GM12878 (cell line): Measurements from ENCODE around the gene FGF1. TPM values are rescaled to one million over a fixed set of nuclear protein-coding genes. Genes with fewer than 3 reads are reported as not detected.

ENCODE experiments used
- ATAC-seq: fragments of 200-7000 bp; cut with Tn5 transposase; 3 replicates; pipeline ENCODE4 v1.9.1; 2020; ENCODE audit warnings: mild to moderate bottlenecking, moderate library complexity
- BruUV-seq: library from RNA; stranded (reverse); fragments of 400-500 nt; replicated peaks from 2 replicates; lab custom pipeline; 2021; lab: Mats Ljungman, UMichigan
- CTCF ChIA-PET: fragments of 300-600 bp; sonication (Branson Sonifier 250); formaldehyde crosslinking; extraction: SDS; loops from one replicate; lab custom pipeline; 2021; ENCODE audit warnings: inconsistent platforms; lab: Yijun Ruan, JAX
- POLR2A ChIA-PET: fragments of 350-600 bp; formaldehyde crosslinking; extraction: SDS; loops from one replicate; lab custom pipeline; 2021; ENCODE audit warnings: inconsistent platforms; lab: Charles Lee
- RAD21 ChIA-PET: fragments of 300-600 bp; sonication (Branson Sonifier 250); formaldehyde crosslinking; loops from one replicate; lab custom pipeline; 2023; ENCODE audit warnings: antibody characterized with exemption; ENCODE audit not compliant: unreplicated experiment; lab: Charles Lee
- SMC1A ChIA-PET: fragments of 300-600 bp; sonication (Branson Sonifier 250); formaldehyde crosslinking; loops from one replicate; lab custom pipeline; 2023; ENCODE audit not compliant: unreplicated experiment, uncharacterized antibody; lab: Charles Lee
- DNase-seq: peaks from one replicate; pipeline ENCODE4 v3.0.0-alpha.2; 2011; ENCODE audit warnings: low read depth, low spot score
- FAIRE-seq: peaks from 3 replicates; lab custom pipeline; 2011; peaks lifted over from hg19 to GRCh38; lab: Jason Lieb, UNC
- H2AFZ ChIP-seq: 2 replicates; pipeline ENCODE4 v1.6.0; 2011; ENCODE audit warnings: low read depth, low read length, control low read depth; ENCODE audit not compliant: control insufficient read depth
- H3K27ac ChIP-seq: 2 replicates; pipeline ENCODE4 v1.5.1; 2011; ENCODE audit warnings: control low read depth; ENCODE audit not compliant: control insufficient read depth, insufficient read depth
- H3K27me3 ChIP-seq, 2 experiments: replicated peaks in 1 of 2; 2 replicates each; pipeline versions ENCODE4 v1.6.0 to v1.6.1; 2011; ENCODE audit warnings: low read length in 1 of 2; ENCODE audit not compliant: control insufficient read depth in 2 of 2, insufficient read depth in 2 of 2
- H3K36me3 ChIP-seq, 2 experiments: 2 replicates each; pipeline ENCODE4 v1.5.1; 2011; ENCODE audit warnings: low read length in 1 of 2; ENCODE audit not compliant: control insufficient read depth in 2 of 2, insufficient read depth in 2 of 2
- H3K4me1 ChIP-seq: 2 replicates; pipeline ENCODE4 v1.6.1; 2011; ENCODE audit warnings: mild to moderate bottlenecking, low read length, moderate library complexity, mixed read lengths; ENCODE audit not compliant: control insufficient read depth, insufficient read depth
- H3K4me2 ChIP-seq: 2 replicates; pipeline ENCODE4 v1.6.0; 2011; ENCODE audit warnings: control low read depth; ENCODE audit not compliant: control insufficient read depth, insufficient read depth
- H3K4me3 ChIP-seq: fragments of 200-600 bp; sonication (generic); 2 replicates; pipeline ENCODE4 v1.5.1; 2016
- H3K79me2 ChIP-seq: 2 replicates; pipeline ENCODE4 v1.6.0; 2011; ENCODE audit warnings: low read length; ENCODE audit not compliant: control insufficient read depth, insufficient read depth
- H3K9ac ChIP-seq: 2 replicates; pipeline ENCODE4 v1.8.0; 2011; ENCODE audit warnings: low read length, control low read depth, mixed read lengths; ENCODE audit not compliant: control insufficient read depth, insufficient read depth
- H3K9me3 ChIP-seq: replicated peaks from 3 replicates; pipeline ENCODE4 v1.5.1; 2011; ENCODE audit warnings: mild to moderate bottlenecking, low read length; ENCODE audit not compliant: control insufficient read depth, insufficient read depth
- H4K20me1 ChIP-seq: 2 replicates; pipeline ENCODE4 v1.6.0; 2011; ENCODE audit not compliant: control insufficient read depth, insufficient read depth
- CBX3 ChIP-seq: fragments of 200-600 bp; sonication (generic); IDR thresholded peaks from 2 replicates; pipeline ENCODE4 v1.6.1; 2016; ENCODE audit warnings: low read depth, borderline replicate concordance
- CBX5 ChIP-seq: sonication (generic); IDR thresholded peaks from 2 replicates; pipeline ENCODE4 v1.6.1; 2016; ENCODE audit warnings: low read depth, moderate library complexity, mild to moderate bottlenecking, inconsistent platforms
- CHD1 ChIP-seq: IDR thresholded peaks from 2 replicates; pipeline ENCODE4 v1.6.1; 2012; ENCODE audit warnings: low read depth, low read length, improper control_type of control experiment
- CREB1 ChIP-seq: IDR thresholded peaks from 2 replicates; pipeline ENCODE4 v1.6.1; 2012; ENCODE audit warnings: low read depth, mild to moderate bottlenecking, inconsistent platforms
- FOXK2 ChIP-seq: fragments of 450-650 bp; IDR thresholded peaks from 2 replicates; pipeline ENCODE4 v1.6.1; 2017; ENCODE audit warnings: mild to moderate bottlenecking, moderate library complexity
- GABPA ChIP-seq: IDR thresholded peaks from 2 replicates; pipeline ENCODE4 v1.6.1; 2014; ENCODE audit warnings: antibody characterized with exemption, low read depth, mild to moderate bottlenecking, inconsistent platforms
- IRF4 ChIP-seq: IDR thresholded peaks from 2 replicates; pipeline ENCODE4 v1.6.1; 2011; ENCODE audit warnings: low read depth, low read length
- JUNB ChIP-seq: IDR thresholded peaks from 2 replicates; pipeline ENCODE4 v1.6.1; 2016; ENCODE audit warnings: antibody characterized with exemption, mild to moderate bottlenecking
- LARP7 ChIP-seq: fragments of 450-650 bp; IDR thresholded peaks from 2 replicates; pipeline ENCODE4 v1.6.1; 2017; ENCODE audit warnings: mild to moderate bottlenecking
- PML ChIP-seq: IDR thresholded peaks from 2 replicates; pipeline ENCODE4 v1.6.1; 2012; ENCODE audit warnings: low read length, inconsistent platforms
- POLR2AphosphoS5 ChIP-seq: IDR thresholded peaks from 2 replicates; pipeline ENCODE4 v1.6.1; 2011; ENCODE audit warnings: mild to moderate bottlenecking, low read length, inconsistent platforms
- RB1 ChIP-seq: fragments of 450-650 bp; formaldehyde crosslinking; IDR thresholded peaks from 2 replicates; pipeline ENCODE4 v1.6.1; 2017; ENCODE audit warnings: mild to moderate bottlenecking, borderline replicate concordance
- TAF1 ChIP-seq: IDR thresholded peaks from 2 replicates; pipeline ENCODE4 v1.6.1; 2011; ENCODE audit warnings: mild to moderate bottlenecking, low read depth, low read length, borderline replicate concordance
- ZNF24 ChIP-seq: fragments of 450-650 bp; IDR thresholded peaks from 2 replicates; pipeline ENCODE4 v1.6.1; 2017; ENCODE audit warnings: antibody characterized with exemption, mild to moderate bottlenecking
- WGBS: methylation state at CpG from one replicate; pipeline ENCODE4 v1.1.6; 2016; ENCODE audit warnings: low lambda C conversion rate; ENCODE audit not compliant: insufficient replicate concordance, insufficient coverage; ENCODE audit errors: missing lambda C conversion rate; 5-methylcytosine and 5-hydroxymethylcytosine counted together
- in situ Hi-C: fragments of 300-500 bp; cut with MboI; formaldehyde crosslinking; loops from 9 replicates; pipeline ENCODE4 v1.14.3; 2018; ENCODE audit warnings: mixed read lengths
- intact Hi-C: fragments of 100-400 bp; cut with micrococcal nuclease; formaldehyde crosslinking; loops from one replicate; pipeline ENCODE4 v1.14.2; 2022; ENCODE audit not compliant: unreplicated experiment
- polyA plus RNA-seq, 11 experiments: library from polyadenylated mRNA; depleted of rRNA in 4 of 11; unstranded in 6 of 11; stranded (reverse) in 5 of 11; fragments of >200 nt; fragmentation: Nextera tagmentation in 4 of 11; fragmentation: Illumina TruSeq in 1 of 11; extraction: Ambion mirVana in 4 of 11; extraction: Trizol in 1 of 11; gene quantifications; 1 replicate in 1 of 11; 2 replicates in 10 of 11; pipeline versions ENCODE4 v1.2.1 to v1.2.3, GENCODE V29; 2011 to 2016; ENCODE audit warnings: inconsistent platforms in 2 of 11, missing spikeins in 2 of 11, low read depth in 1 of 11
- total RNA-seq, 4 experiments: library from RNA; depleted of rRNA in 3 of 4; stranded (reverse); fragments of >200 nt in 3 of 4; fragmentation: Illumina TruSeq in 1 of 4; extraction: Trizol in 1 of 4; gene quantifications; 2 replicates each; pipeline versions ENCODE4 v1.2.1 to v1.2.3, GENCODE V29; 2013 to 2021
- TF ChIP-seq, protein P1 (sequence below): fragments of 450-650 bp; IDR thresholded peaks from 2 replicates; pipeline ENCODE4 v1.6.1; 2014; ENCODE audit warnings: mild to moderate bottlenecking
- TF ChIP-seq, protein P2 (sequence below): IDR thresholded peaks from 2 replicates; pipeline ENCODE4 v1.6.1; 2011; ENCODE audit warnings: low read depth, low read length, improper control_type of control experiment, borderline replicate concordance
- TF ChIP-seq, protein P3 (sequence below): IDR thresholded peaks from 2 replicates; pipeline ENCODE4 v1.6.1; 2012; ENCODE audit warnings: low read depth, low read length, improper control_type of control experiment
- TF ChIP-seq, protein P4 (sequence below): IDR thresholded peaks from 2 replicates; pipeline ENCODE4 v1.6.1; 2012; ENCODE audit warnings: low read depth, low read length, improper control_type of control experiment
- TF ChIP-seq, protein P5 (sequence below): fragments of 450-650 bp; IDR thresholded peaks from 2 replicates; pipeline ENCODE4 v1.6.1; 2017; ENCODE audit warnings: mild to moderate bottlenecking, moderate library complexity

The FGF1 gene
- total and polyA plus RNA-seq, 10 of the 15 experiments (the other 5 are each of a cell fraction or from before 2014, with no cell fraction given): not detected

DNA sequence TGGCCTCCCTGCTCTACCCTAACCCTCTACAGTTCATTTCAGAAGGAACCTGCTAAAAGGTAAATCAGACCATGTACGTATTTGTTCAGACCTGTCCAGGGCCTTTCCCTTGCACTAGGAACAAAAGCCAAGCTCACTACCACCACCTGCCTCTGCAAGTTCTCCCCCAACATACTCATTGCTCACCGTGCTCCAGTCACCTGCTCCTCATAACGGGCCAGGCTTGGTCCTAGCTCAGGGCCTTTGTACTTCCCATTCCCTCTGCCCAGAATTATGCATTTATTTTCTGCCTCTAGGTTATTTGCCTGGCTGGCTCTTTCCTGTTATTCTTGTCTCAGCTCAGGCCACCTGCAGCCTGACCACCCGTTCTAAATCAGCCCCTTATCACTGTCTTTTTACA lies 4.8 kb upstream of the FGF1 start:
- no peak for FAIRE-seq
- BruUV-seq: no TSS peak
- H3K9me3 ChIP-seq: no peaks in the 10 kb centered on the region
- TF ChIP-seq CBX3 (no peak), GABPA (no peak), LARP7 (no peak), IRF4 (no peak), CBX5 (no peak), CHD1 (no peak), JUNB (no peak), PML (no peak), RB1 (no peak), ZNF24 (no peak), POLR2AphosphoS5 (no peak), TAF1 (no peak), FOXK2 (no peak), CREB1 (no peak)
- TF ChIP-seq, protein P1, sequence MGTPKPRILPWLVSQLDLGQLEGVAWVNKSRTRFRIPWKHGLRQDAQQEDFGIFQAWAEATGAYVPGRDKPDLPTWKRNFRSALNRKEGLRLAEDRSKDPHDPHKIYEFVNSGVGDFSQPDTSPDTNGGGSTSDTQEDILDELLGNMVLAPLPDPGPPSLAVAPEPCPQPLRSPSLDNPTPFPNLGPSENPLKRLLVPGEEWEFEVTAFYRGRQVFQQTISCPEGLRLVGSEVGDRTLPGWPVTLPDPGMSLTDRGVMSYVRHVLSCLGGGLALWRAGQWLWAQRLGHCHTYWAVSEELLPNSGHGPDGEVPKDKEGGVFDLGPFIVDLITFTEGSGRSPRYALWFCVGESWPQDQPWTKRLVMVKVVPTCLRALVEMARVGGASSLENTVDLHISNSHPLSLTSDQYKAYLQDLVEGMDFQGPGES: no peak
- TF ChIP-seq, protein P2, sequence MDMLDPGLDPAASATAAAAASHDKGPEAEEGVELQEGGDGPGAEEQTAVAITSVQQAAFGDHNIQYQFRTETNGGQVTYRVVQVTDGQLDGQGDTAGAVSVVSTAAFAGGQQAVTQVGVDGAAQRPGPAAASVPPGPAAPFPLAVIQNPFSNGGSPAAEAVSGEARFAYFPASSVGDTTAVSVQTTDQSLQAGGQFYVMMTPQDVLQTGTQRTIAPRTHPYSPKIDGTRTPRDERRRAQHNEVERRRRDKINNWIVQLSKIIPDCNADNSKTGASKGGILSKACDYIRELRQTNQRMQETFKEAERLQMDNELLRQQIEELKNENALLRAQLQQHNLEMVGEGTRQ: no peak
- TF ChIP-seq, protein P3, sequence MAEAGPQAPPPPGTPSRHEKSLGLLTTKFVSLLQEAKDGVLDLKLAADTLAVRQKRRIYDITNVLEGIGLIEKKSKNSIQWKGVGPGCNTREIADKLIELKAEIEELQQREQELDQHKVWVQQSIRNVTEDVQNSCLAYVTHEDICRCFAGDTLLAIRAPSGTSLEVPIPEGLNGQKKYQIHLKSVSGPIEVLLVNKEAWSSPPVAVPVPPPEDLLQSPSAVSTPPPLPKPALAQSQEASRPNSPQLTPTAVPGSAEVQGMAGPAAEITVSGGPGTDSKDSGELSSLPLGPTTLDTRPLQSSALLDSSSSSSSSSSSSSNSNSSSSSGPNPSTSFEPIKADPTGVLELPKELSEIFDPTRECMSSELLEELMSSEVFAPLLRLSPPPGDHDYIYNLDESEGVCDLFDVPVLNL: no peak
- TF ChIP-seq, protein P4, sequence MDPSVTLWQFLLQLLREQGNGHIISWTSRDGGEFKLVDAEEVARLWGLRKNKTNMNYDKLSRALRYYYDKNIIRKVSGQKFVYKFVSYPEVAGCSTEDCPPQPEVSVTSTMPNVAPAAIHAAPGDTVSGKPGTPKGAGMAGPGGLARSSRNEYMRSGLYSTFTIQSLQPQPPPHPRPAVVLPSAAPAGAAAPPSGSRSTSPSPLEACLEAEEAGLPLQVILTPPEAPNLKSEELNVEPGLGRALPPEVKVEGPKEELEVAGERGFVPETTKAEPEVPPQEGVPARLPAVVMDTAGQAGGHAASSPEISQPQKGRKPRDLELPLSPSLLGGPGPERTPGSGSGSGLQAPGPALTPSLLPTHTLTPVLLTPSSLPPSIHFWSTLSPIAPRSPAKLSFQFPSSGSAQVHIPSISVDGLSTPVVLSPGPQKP: no peak
- TF ChIP-seq, protein P5, sequence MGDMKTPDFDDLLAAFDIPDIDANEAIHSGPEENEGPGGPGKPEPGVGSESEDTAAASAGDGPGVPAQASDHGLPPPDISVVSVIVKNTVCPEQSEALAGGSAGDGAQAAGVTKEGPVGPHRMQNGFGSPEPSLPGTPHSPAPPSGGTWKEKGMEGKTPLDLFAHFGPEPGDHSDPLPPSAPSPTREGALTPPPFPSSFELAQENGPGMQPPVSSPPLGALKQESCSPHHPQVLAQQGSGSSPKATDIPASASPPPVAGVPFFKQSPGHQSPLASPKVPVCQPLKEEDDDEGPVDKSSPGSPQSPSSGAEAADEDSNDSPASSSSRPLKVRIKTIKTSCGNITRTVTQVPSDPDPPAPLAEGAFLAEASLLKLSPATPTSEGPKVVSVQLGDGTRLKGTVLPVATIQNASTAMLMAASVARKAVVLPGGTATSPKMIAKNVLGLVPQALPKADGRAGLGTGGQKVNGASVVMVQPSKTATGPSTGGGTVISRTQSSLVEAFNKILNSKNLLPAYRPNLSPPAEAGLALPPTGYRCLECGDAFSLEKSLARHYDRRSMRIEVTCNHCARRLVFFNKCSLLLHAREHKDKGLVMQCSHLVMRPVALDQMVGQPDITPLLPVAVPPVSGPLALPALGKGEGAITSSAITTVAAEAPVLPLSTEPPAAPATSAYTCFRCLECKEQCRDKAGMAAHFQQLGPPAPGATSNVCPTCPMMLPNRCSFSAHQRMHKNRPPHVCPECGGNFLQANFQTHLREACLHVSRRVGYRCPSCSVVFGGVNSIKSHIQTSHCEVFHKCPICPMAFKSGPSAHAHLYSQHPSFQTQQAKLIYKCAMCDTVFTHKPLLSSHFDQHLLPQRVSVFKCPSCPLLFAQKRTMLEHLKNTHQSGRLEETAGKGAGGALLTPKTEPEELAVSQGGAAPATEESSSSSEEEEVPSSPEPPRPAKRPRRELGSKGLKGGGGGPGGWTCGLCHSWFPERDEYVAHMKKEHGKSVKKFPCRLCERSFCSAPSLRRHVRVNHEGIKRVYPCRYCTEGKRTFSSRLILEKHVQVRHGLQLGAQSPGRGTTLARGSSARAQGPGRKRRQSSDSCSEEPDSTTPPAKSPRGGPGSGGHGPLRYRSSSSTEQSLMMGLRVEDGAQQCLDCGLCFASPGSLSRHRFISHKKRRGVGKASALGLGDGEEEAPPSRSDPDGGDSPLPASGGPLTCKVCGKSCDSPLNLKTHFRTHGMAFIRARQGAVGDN: no peak
- TF ChIP-seq, all 136 proteins: peak for 0
- Histone ChIP-seq H4K20me1 (no peaks in the 10 kb centered on the region), H3K27ac (no peak overlapping the region), H3K27me3 (no peaks in the 10 kb centered on the region; a peak in 1 of 4 replicates), H3K4me2 (no peak overlapping the region), H3K79me2 (no peaks in the 10 kb centered on the region), H3K9ac (no peak overlapping the region), H3K4me3 (no peak overlapping the region), H2AFZ (no peak overlapping the region), H3K4me1 (no peaks in the 10 kb centered on the region), H3K36me3 (no peaks in the 10 kb centered on the region)
- intact Hi-C loops (no loop called here), in situ Hi-C loops (no loop called here)
- SMC1A ChIA-PET: no interaction called here
- 30% methylated on average over 4 of the region's 4 CpGs for WGBS
- ATAC-seq (no peak), DNase-seq (no peak)
- POLR2A ChIA-PET: no interaction called here
- RAD21 ChIA-PET: no interaction called here
- CTCF ChIA-PET: interaction anchor here (0.9 kb wide), 1 partner anchor 9 kb away, joined by 3 read pairs; no protein-coding TSS in a partner anchor
